Chondrocyte (in vitro differentiated cells): Measurements from ENCODE around the gene TUBGCP4. TPM values are rescaled to one million over a fixed set of nuclear protein-coding genes. Genes with fewer than 3 reads are reported as not detected.

Experiments used
- DNase-seq: peaks from one replicate; pipeline ENCODE4 v3.0.0; 2021; ENCODE audit warnings: mixed read lengths, low spot score
- H3K27ac Mint-ChIP-seq: one replicate; pipeline ENCODE4 v1.8.0; 2021; ENCODE audit warnings: mild to moderate bottlenecking, moderate library complexity, mixed read lengths; ENCODE audit not compliant: unreplicated experiment
- H3K27me3 Mint-ChIP-seq: 2 replicates; pipeline ENCODE4 v1.8.0; 2021; ENCODE audit warnings: low read depth, mixed read lengths
- H3K36me3 Mint-ChIP-seq: 2 replicates; pipeline ENCODE4 v1.8.0; 2021; ENCODE audit warnings: low read depth, mixed read lengths
- H3K4me1 Mint-ChIP-seq: 2 replicates; pipeline ENCODE4 v1.8.0; 2021; ENCODE audit warnings: low read depth, mild to moderate bottlenecking, mixed read lengths
- H3K4me3 Mint-ChIP-seq: one replicate; pipeline ENCODE4 v1.8.0; 2021; ENCODE audit warnings: mild to moderate bottlenecking, moderate library complexity, mixed read lengths; ENCODE audit not compliant: unreplicated experiment
- H3K9me3 Mint-ChIP-seq: 2 replicates; pipeline ENCODE4 v1.8.0; 2021; ENCODE audit warnings: low read depth, mixed read lengths
- total RNA-seq: library from RNA; stranded (reverse); gene quantifications from 3 replicates; pipeline ENCODE4 v1.2.1, GENCODE V29; 2021
- TF ChIP-seq, protein P1 (sequence below): fragments of 200-600 bp; sonication (generic); IDR thresholded peaks from 2 replicates; pipeline ENCODE4 v1.5.0; 2021; ENCODE audit warnings: antibody characterized with exemption, mild to moderate bottlenecking, moderate library complexity

TUBGCP4 gene
- total RNA-seq, 1 donor from 2014 or later: 11.7 TPM

GRCh38 chr15:43361313-43361903 lies 9.5 kb upstream of the TUBGCP4 start:
- H3K4me3 Mint-ChIP-seq: no peak overlapping the region
- H3K27me3 Mint-ChIP-seq: no peaks in the 10 kb centered on the region
- H3K27ac Mint-ChIP-seq: no peak overlapping the region
- H3K9me3 Mint-ChIP-seq: peaks cover 52% of the 10 kb centered on the region
- TF ChIP-seq, protein P1, sequence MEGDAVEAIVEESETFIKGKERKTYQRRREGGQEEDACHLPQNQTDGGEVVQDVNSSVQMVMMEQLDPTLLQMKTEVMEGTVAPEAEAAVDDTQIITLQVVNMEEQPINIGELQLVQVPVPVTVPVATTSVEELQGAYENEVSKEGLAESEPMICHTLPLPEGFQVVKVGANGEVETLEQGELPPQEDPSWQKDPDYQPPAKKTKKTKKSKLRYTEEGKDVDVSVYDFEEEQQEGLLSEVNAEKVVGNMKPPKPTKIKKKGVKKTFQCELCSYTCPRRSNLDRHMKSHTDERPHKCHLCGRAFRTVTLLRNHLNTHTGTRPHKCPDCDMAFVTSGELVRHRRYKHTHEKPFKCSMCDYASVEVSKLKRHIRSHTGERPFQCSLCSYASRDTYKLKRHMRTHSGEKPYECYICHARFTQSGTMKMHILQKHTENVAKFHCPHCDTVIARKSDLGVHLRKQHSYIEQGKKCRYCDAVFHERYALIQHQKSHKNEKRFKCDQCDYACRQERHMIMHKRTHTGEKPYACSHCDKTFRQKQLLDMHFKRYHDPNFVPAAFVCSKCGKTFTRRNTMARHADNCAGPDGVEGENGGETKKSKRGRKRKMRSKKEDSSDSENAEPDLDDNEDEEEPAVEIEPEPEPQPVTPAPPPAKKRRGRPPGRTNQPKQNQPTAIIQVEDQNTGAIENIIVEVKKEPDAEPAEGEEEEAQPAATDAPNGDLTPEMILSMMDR: no peak
- H3K4me1 Mint-ChIP-seq: peaks cover 3% of the 10 kb centered on the region
- DNase-seq: no peak
- peaks cover 64% of the 10 kb centered on the region for H3K36me3 Mint-ChIP-seq

GRCh38 chr15:43370310-43370974 lies 459 bp upstream of the TUBGCP4 start:
- Mint-ChIP-seq H3K27ac (peak overlapping the region; percentile 68), H3K4me3 (peak overlapping the region; percentile 89), H3K36me3 (peaks cover 23% of the 10 kb centered on the region), H3K9me3 (peaks cover 8% of the 10 kb centered on the region), H3K27me3 (no peaks in the 10 kb centered on the region), H3K4me1 (peaks cover 47% of the 10 kb centered on the region)
- TF ChIP-seq, protein P1: no peak
- DNase-seq: no peak

- peaks cover 16% of the 10 kb centered on the region for H3K4me1 Mint-ChIP-seq
These were observed 5.3 kb downstream of the TUBGCP4 start for GRCh38 chr15:43376017-43376705.

DNA sequence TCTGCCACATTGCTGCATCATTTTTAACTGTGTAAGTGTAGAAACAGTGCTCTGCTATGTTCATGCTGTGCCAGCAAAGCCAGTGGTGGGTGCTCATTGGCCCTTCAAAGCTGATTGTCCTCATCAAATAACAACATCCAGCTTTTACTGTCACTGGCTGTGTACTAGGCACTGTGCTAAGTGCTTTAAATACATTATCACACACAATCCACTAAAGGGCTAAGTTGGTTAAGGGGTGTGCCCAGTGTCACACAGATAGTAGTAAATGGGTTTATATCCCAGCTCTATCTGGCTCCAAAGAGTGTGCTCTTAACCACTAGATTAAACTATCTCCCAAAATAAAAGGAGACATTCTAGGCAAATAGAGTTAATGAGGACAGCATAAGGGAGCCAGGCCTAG lies 7.7 kb downstream of the TUBGCP4 start:
- Mint-ChIP-seq H3K9me3 (no peaks in the 10 kb centered on the region), H3K36me3 (peaks cover 11% of the 10 kb centered on the region), H3K27me3 (no peaks in the 10 kb centered on the region), H3K4me1 (no peaks in the 10 kb centered on the region), H3K27ac (no peak overlapping the region), H3K4me3 (no peak overlapping the region)
- DNase-seq: no peak
- TF ChIP-seq, protein P1: no peak

More at GRCh38 chr15:43376017-43376705, 5.3 kb downstream of the TUBGCP4 start:
- Mint-ChIP-seq H3K4me3 (no peak overlapping the region), H3K27ac (no peak overlapping the region), H3K9me3 (no peaks in the 10 kb centered on the region), H3K36me3 (peaks cover 9% of the 10 kb centered on the region), H3K27me3 (no peaks in the 10 kb centered on the region)
- TF ChIP-seq, protein P1: peak; percentile 82
- no peak for DNase-seq

DNA sequence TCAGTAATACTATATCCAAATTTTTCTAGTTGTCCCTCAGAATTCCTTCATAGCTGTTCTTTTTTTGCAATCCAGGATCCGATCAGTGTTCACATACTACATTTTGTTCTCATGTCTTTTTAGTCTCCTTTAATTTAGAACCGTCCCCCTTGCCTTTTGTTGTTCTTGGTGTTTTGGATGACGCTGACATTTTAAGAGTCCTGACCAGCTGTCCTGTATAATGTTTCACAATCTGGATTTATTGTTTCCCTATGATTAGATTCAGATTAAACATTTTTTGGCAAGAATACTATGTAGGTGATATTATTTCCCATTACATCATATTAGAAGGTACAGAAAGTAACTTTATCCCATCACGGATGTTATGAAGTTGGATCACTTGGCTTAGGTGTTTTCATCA lies 11.4 kb downstream of the TUBGCP4 start:
- peaks cover 33% of the 10 kb centered on the region for H3K36me3 Mint-ChIP-seq

More for the DNA sequence above, 11.4 kb downstream of the TUBGCP4 start:
- Mint-ChIP-seq H3K9me3 (no peaks in the 10 kb centered on the region), H3K27me3 (no peaks in the 10 kb centered on the region), H3K27ac (no peak overlapping the region), H3K4me3 (no peak overlapping the region), H3K4me1 (no peaks in the 10 kb centered on the region)
- TF ChIP-seq, protein P1: no peak
- DNase-seq: no peak
